Coronary artery (tissue), 2 donors: ENCODE results near the gene MCM5.

Source experiments
- DNase-seq: peaks from one replicate; pipeline ENCODE4 v3.0.0-alpha.2; 2017; ENCODE audit warnings: low spot score
- H3K27ac ChIP-seq, 2 donors: fragments of 200-600 bp; sonication (generic); one replicate each; pipeline ENCODE4 v1.5.1; 2016 to 2019
- H3K4me3 ChIP-seq: fragments of 200-600 bp; sonication (generic); 2 replicates; pipeline ENCODE4 v1.5.1; 2016; ENCODE audit warnings: mild to moderate bottlenecking, moderate library complexity
- CTCF ChIP-seq: fragments of 200-600 bp; sonication (generic); IDR thresholded peaks from one replicate; pipeline ENCODE4 v1.5.1; 2019; ENCODE audit warnings: antibody characterized with exemption

The MCM5 gene

GRCh38 chr22:35473971-35474370 lies 74.0 kb downstream of the MCM5 start:
- DNase-seq = peak; percentile 56
- TF ChIP-seq CTCF = no peak
- Histone ChIP-seq H3K4me3 (no peak overlapping the region), H3K27ac (no peak overlapping the region)
